MM.1S (cell line): ENCODE results near the gene DMAC2.

Experiments
- CTCF ChIP-seq: fragments of 300-600 bp; sonication (generic); IDR thresholded peaks from 2 replicates; pipeline ENCODE4 v1.5.1; 2016; ENCODE audit warnings: antibody characterized with exemption, low read length, mixed read lengths
- EZH2 ChIP-seq: fragments of 300-600 bp; sonication (generic); optimal IDR thresholded peaks from 2 replicates; pipeline ENCODE3; 2017; ENCODE audit warnings: low read depth, mild to moderate bottlenecking, antibody characterized with exemption, low read length, mixed read lengths
- EZH2phosphoT487 ChIP-seq: fragments of 300-600 bp; sonication (generic); IDR thresholded peaks from 2 replicates; pipeline ENCODE4 v1.6.1; 2018; ENCODE audit warnings: antibody characterized with exemption, low read length

GRCh38 chr19:41409288-41409687 is 30.4 kb downstream of the DMAC2 start:
- TF ChIP-seq EZH2 (no peak), CTCF (no peak), EZH2phosphoT487 (no peak)
